Measurements from ENCODE around the gene CPSF7.

The CPSF7 gene

DNA sequence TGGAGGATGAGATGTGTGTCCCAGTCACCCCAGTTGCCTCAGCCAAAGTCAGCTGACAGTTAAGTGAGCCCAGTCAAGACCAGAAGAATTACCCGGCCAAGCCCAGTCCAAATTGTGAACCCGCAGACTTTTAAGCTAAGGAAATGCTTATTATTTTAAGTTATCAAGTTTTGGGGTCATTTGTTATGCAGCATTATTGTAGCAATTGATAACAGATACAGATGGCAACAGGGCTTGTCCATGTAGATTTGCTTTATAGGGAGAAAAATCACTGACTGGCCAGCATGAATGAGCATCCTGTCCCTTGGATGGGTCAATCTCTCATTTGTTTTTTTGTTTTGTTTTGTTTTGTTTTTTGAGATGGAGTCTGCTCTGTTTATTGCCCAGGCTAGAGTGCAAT is 23.1 kb upstream of the CPSF7 start:
- Histone ChIP-seq H4K91ac (ENCODE audit: low read length) (no peak overlapping the region), H3K9me3 (ENCODE audit: control insufficient read depth, low read length) (no peaks in the 10 kb centered on the region), H3K4me1 (ENCODE audit: control insufficient read depth, insufficient read depth, low read depth, low read length) (no peaks in the 10 kb centered on the region), H3K4ac (ENCODE audit: low read depth in 1 of 2, low read length in 2 of 2) (no peak overlapping the region), H2BK5ac (ENCODE audit: low read depth, low read length, poor library complexity, severe bottlenecking) (no peak overlapping the region), H4K8ac (ENCODE audit: low read length) (no peak overlapping the region), H3K27me3 (ENCODE audit: control insufficient read depth in 1 of 2, insufficient read depth in 1 of 2, low read length in 2 of 2) (no peaks in the 10 kb centered on the region), H2AFZ (ENCODE audit: low read depth, low read length) (no peak overlapping the region), H3K23ac (ENCODE audit: low read length in 2 of 2) (no peak overlapping the region), H2BK120ac (ENCODE audit: low read depth, low read length) (no peak overlapping the region), H3K79me1 (replicated peaks; ENCODE audit: low read length, poor library complexity, severe bottlenecking) (peaks cover 43% of the 10 kb centered on the region), H3K4me3 (ENCODE audit: insufficient read depth in 1 of 2, low read depth in 1 of 2, low read length in 2 of 2) (no peak overlapping the region), H3K36me3 (ENCODE audit: control insufficient read depth in 1 of 2, insufficient read depth in 2 of 2, low read depth in 1 of 2, low read length in 2 of 2) (peaks cover 43 to 50% of the 10 kb centered on the region in 2 experiments), H3K27ac (ENCODE audit: low read length, poor library complexity, severe bottlenecking) (no peak overlapping the region), H2AK5ac (ENCODE audit: low read length, severe bottlenecking) (no peak overlapping the region), H3K9ac (ENCODE audit: low read length) (no peak overlapping the region), H3K4me2 (ENCODE audit: low read length, poor library complexity, severe bottlenecking) (no peak overlapping the region), H2BK15ac (ENCODE audit: low read depth, poor library complexity, severe bottlenecking) (no peak overlapping the region), H2BK12ac (ENCODE audit: low read length in 2 of 2) (no peak overlapping the region), H3K18ac (ENCODE audit: low read depth in 1 of 2, low read length in 2 of 2) (no peak overlapping the region), H3K14ac (ENCODE audit: low read length in 2 of 2) (no peak overlapping the region)
- DNase-seq, result no peak
- 97% methylated on average over 2 of the region's 2 CpGs for WGBS

- Histone ChIP-seq H3K14ac (ENCODE audit: low read length in 2 of 2) (no peak overlapping the region), H3K9me3 (ENCODE audit: control insufficient read depth, low read length) (no peaks in the 10 kb centered on the region), H3K9ac (ENCODE audit: low read length) (no peak overlapping the region), H3K4me2 (ENCODE audit: low read length, poor library complexity, severe bottlenecking) (no peak overlapping the region), H2AFZ (ENCODE audit: low read depth, low read length) (no peak overlapping the region), H3K27me3 (ENCODE audit: control insufficient read depth in 1 of 2, insufficient read depth in 1 of 2, low read length in 2 of 2) (no peaks in the 10 kb centered on the region), H2AK5ac (ENCODE audit: low read length, severe bottlenecking) (no peak overlapping the region), H2BK120ac (ENCODE audit: low read depth, low read length) (no peak overlapping the region), H3K79me1 (replicated peaks; ENCODE audit: low read length, poor library complexity, severe bottlenecking) (peaks cover 45% of the 10 kb centered on the region), H2BK12ac (ENCODE audit: low read length in 2 of 2) (no peak overlapping the region), H2BK15ac (ENCODE audit: low read depth, poor library complexity, severe bottlenecking) (no peak overlapping the region), H3K23ac (ENCODE audit: low read length in 2 of 2) (no peak overlapping the region), H4K8ac (ENCODE audit: low read length) (no peak overlapping the region), H3K18ac (ENCODE audit: low read depth in 1 of 2, low read length in 2 of 2) (no peak overlapping the region), H3K27ac (ENCODE audit: low read length, poor library complexity, severe bottlenecking) (no peak overlapping the region), H3K4me1 (ENCODE audit: control insufficient read depth, insufficient read depth, low read depth, low read length) (peaks cover 10% of the 10 kb centered on the region), H2BK5ac (ENCODE audit: low read depth, low read length, poor library complexity, severe bottlenecking) (no peak overlapping the region), H4K91ac (ENCODE audit: low read length) (no peak overlapping the region), H3K36me3 (ENCODE audit: control insufficient read depth in 1 of 2, insufficient read depth in 2 of 2, low read depth in 1 of 2, low read length in 2 of 2) (peaks cover 57 to 72% of the 10 kb centered on the region in 2 experiments), H3K4ac (ENCODE audit: low read depth in 1 of 2, low read length in 2 of 2) (no peak overlapping the region), H3K4me3 (ENCODE audit: insufficient read depth in 1 of 2, low read depth in 1 of 2, low read length in 2 of 2) (no peak overlapping the region)
- WGBS, result 77% methylated on average over 6 of the region's 7 CpGs
- DNase-seq, result peak; percentile 14
Observed at GRCh38 chr11:61448552-61448927, 18.8 kb upstream of the CPSF7 start.

DNA sequence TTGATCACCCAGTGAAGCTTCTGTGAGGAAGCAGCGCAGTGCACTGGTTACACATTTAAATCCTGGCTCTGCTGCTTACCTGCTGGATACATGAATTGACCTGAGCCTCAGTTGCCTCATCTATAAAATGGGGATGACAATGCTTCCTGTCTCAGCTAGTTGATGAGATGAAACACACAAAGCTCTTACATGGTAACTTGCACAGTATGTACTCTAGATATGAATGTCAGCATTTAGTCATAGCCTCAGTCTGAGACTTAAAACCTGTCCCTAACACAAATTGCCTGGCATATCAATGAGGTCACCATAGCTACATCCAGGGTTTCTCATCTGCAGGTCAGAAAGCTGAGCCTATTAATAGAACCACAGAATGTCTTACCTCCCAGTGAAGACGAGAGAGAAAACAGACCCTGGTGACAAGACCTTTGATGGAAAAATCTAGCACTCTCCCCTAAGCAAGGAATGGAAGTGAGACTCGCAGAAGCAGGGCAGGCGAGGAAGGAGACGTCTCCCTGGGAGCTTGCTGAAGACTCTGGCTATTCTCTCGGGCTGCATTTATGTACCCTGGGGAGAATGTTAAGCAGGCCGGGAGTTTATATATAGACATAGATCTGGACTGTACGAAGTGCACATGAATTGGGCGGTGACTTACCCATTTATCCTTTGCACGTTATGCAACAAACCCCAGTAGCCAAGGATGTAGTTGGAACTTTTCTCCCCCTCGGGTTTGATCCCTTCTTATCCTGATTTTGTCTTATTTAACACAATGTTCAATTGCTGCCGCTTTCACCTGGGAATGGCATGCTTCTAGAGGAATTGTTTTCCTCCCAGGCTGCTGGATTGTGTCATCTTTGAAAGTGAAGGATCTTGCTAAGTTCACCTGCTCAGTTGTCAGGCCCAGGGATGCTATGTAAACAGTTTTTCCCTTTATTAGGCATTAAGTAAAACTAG is 18.1 kb upstream of the CPSF7 start:
- no peak overlapping the region for H3K23ac ChIP-seq (ENCODE audit: low read length in 2 of 2)
- no peaks in the 10 kb centered on the region for H3K9me3 ChIP-seq (ENCODE audit: control insufficient read depth, low read length)
- no peak overlapping the region for H2AFZ ChIP-seq (ENCODE audit: low read depth, low read length)
- no peak overlapping the region for H3K4ac ChIP-seq (ENCODE audit: low read depth in 1 of 2, low read length in 2 of 2)
- H3K14ac ChIP-seq (ENCODE audit: low read length in 2 of 2), result no peak overlapping the region
- H3K36me3 ChIP-seq (ENCODE audit: control insufficient read depth in 1 of 2, insufficient read depth in 2 of 2, low read depth in 1 of 2, low read length in 2 of 2), result peaks cover 59 to 78% of the 10 kb centered on the region in 2 experiments
- H2BK15ac ChIP-seq (ENCODE audit: low read depth, poor library complexity, severe bottlenecking), result no peak overlapping the region
- H3K9ac ChIP-seq (ENCODE audit: low read length), result peak overlapping the region; percentile 72
- DNase-seq, result peak; percentile 34
- no peak overlapping the region for H2AK5ac ChIP-seq (ENCODE audit: low read length, severe bottlenecking)
- no peak overlapping the region for H2BK12ac ChIP-seq (ENCODE audit: low read length in 2 of 2)
- peaks cover 45% of the 10 kb centered on the region for H3K79me1 ChIP-seq (replicated peaks; ENCODE audit: low read length, poor library complexity, severe bottlenecking)
- H4K91ac ChIP-seq (ENCODE audit: low read length), result no peak overlapping the region
- 81% methylated on average over 12 of the region's 12 CpGs for WGBS
- H3K18ac ChIP-seq (ENCODE audit: low read depth in 1 of 2, low read length in 2 of 2), result no peak overlapping the region
- no peak overlapping the region for H2BK120ac ChIP-seq (ENCODE audit: low read depth, low read length)
- H3K27me3 ChIP-seq (ENCODE audit: control insufficient read depth in 1 of 2, insufficient read depth in 1 of 2, low read length in 2 of 2), result no peaks in the 10 kb centered on the region
- H3K27ac ChIP-seq (ENCODE audit: low read length, poor library complexity, severe bottlenecking), result no peak overlapping the region
- no peak overlapping the region for H4K8ac ChIP-seq (ENCODE audit: low read length)
- no peak overlapping the region for H2BK5ac ChIP-seq (ENCODE audit: low read depth, low read length, poor library complexity, severe bottlenecking)
- H3K4me1 ChIP-seq (ENCODE audit: control insufficient read depth, insufficient read depth, low read depth, low read length), result peaks cover 10% of the 10 kb centered on the region
- no peak overlapping the region for H3K4me3 ChIP-seq (ENCODE audit: insufficient read depth in 1 of 2, low read depth in 1 of 2, low read length in 2 of 2)
- H3K4me2 ChIP-seq (ENCODE audit: low read length, poor library complexity, severe bottlenecking), result no peak overlapping the region

GRCh38 chr11:61446211-61446651 is 16.5 kb upstream of the CPSF7 start:
- H3K4me2 ChIP-seq (ENCODE audit: low read length, poor library complexity, severe bottlenecking), result no peak overlapping the region
- WGBS, result 19% methylated on average over 7 of the region's 7 CpGs
- peak overlapping the region; percentile 23 to 58 for H3K18ac ChIP-seq (ENCODE audit: low read depth in 1 of 2, low read length in 2 of 2)
- H3K36me3 ChIP-seq (ENCODE audit: control insufficient read depth in 1 of 2, insufficient read depth in 2 of 2, low read depth in 1 of 2, low read length in 2 of 2), result peaks cover 58 to 79% of the 10 kb centered on the region in 2 experiments
- H3K4me1 ChIP-seq (ENCODE audit: control insufficient read depth, insufficient read depth, low read depth, low read length), result peaks cover 12% of the 10 kb centered on the region
- H3K27ac ChIP-seq (ENCODE audit: low read length, poor library complexity, severe bottlenecking), result peak overlapping the region; percentile 64
- DNase-seq, result peak; percentile 96
- H3K9me3 ChIP-seq (ENCODE audit: control insufficient read depth, low read length), result no peaks in the 10 kb centered on the region
- peak overlapping the region; percentile 72 for H3K9ac ChIP-seq (ENCODE audit: low read length)
- H2AFZ ChIP-seq (ENCODE audit: low read depth, low read length), result no peak overlapping the region
- H2BK12ac ChIP-seq (ENCODE audit: low read length in 2 of 2), result no peak overlapping the region
- H2BK120ac ChIP-seq (ENCODE audit: low read depth, low read length), result no peak overlapping the region
- H4K91ac ChIP-seq (ENCODE audit: low read length), result no peak overlapping the region
- no peak overlapping the region for H2AK5ac ChIP-seq (ENCODE audit: low read length, severe bottlenecking)
- H2BK5ac ChIP-seq (ENCODE audit: low read depth, low read length, poor library complexity, severe bottlenecking), result no peak overlapping the region
- no peak overlapping the region for H2BK15ac ChIP-seq (ENCODE audit: low read depth, poor library complexity, severe bottlenecking)
- no peak overlapping the region for H3K4me3 ChIP-seq (ENCODE audit: insufficient read depth in 1 of 2, low read depth in 1 of 2, low read length in 2 of 2)
- no peaks in the 10 kb centered on the region for H3K27me3 ChIP-seq (ENCODE audit: control insufficient read depth in 1 of 2, insufficient read depth in 1 of 2, low read length in 2 of 2)
- H3K23ac ChIP-seq (ENCODE audit: low read length in 2 of 2), result no peak overlapping the region
- H3K14ac ChIP-seq (ENCODE audit: low read length in 2 of 2), result no peak overlapping the region
- peaks cover 50% of the 10 kb centered on the region for H3K79me1 ChIP-seq (replicated peaks; ENCODE audit: low read length, poor library complexity, severe bottlenecking)
- H3K4ac ChIP-seq (ENCODE audit: low read depth in 1 of 2, low read length in 2 of 2), result no peak overlapping the region
- H4K8ac ChIP-seq (ENCODE audit: low read length), result peak overlapping the region; percentile 10

Data from mesenchymal stem cell (in vitro differentiated cells and primary cell).